Measurements from ENCODE around the gene OXER1.

OXER1 gene

GRCh38 chr2:42783511-42783910 lies 19.6 kb upstream of the OXER1 start:
- no peak for DNase-seq (ENCODE audit: low read depth, low spot score)
- H3K9me3 ChIP-seq (ENCODE audit: low read depth, low read length): no peaks in the 10 kb centered on the region
- H3K4me3 ChIP-seq: no peak overlapping the region
- H3K27ac ChIP-seq: no peak overlapping the region
- H3K36me3 ChIP-seq (ENCODE audit: insufficient read depth, low read length): no peaks in the 10 kb centered on the region
- TF ChIP-seq EZH2 (IDR thresholded peaks at IDR 0.05) (no peak), POLR2AphosphoS5 (IDR thresholded peaks at IDR 0.05; ENCODE audit: borderline replicate concordance, low read depth, low read length) (no peak), FOXP2 (optimal IDR thresholded peaks at IDR 0.05; ENCODE audit: control extremely low read depth, extremely low read length, insufficient read depth) (no peak)
- no peak overlapping the region for H3K9ac ChIP-seq (ENCODE audit: insufficient read length)

GRCh38 chr2:42781181-42781580 lies 17.2 kb upstream of the OXER1 start:
- Histone ChIP-seq H3K9ac (ENCODE audit: insufficient read length) (no peak overlapping the region), H3K36me3 (ENCODE audit: insufficient read depth, low read length) (no peaks in the 10 kb centered on the region), H3K4me3 (no peak overlapping the region), H3K9me3 (ENCODE audit: low read depth, low read length) (no peaks in the 10 kb centered on the region), H3K27ac (no peak overlapping the region)
- no peak for DNase-seq (ENCODE audit: low read depth, low spot score)
- TF ChIP-seq EZH2 (IDR thresholded peaks at IDR 0.05) (no peak), FOXP2 (optimal IDR thresholded peaks at IDR 0.05; ENCODE audit: control extremely low read depth, extremely low read length, insufficient read depth) (no peak), POLR2AphosphoS5 (IDR thresholded peaks at IDR 0.05; ENCODE audit: borderline replicate concordance, low read depth, low read length) (no peak)

GRCh38 chr2:42777883-42778805 lies 14.2 kb upstream of the OXER1 start:
- no peak overlapping the region for H3K27ac ChIP-seq
- H3K4me3 ChIP-seq: no peak overlapping the region
- TF ChIP-seq FOXP2 (optimal IDR thresholded peaks at IDR 0.05; ENCODE audit: control extremely low read depth, extremely low read length, insufficient read depth) (no peak), EZH2 (IDR thresholded peaks at IDR 0.05) (no peak), POLR2AphosphoS5 (IDR thresholded peaks at IDR 0.05; ENCODE audit: borderline replicate concordance, low read depth, low read length) (no peak)
- DNase-seq (ENCODE audit: low read depth, low spot score): no peak
- no peak overlapping the region for H3K9ac ChIP-seq (ENCODE audit: insufficient read length)
- H3K9me3 ChIP-seq (ENCODE audit: low read depth, low read length): no peaks in the 10 kb centered on the region
- H3K36me3 ChIP-seq (ENCODE audit: insufficient read depth, low read length): no peaks in the 10 kb centered on the region

GRCh38 chr2:42775810-42776209 lies 11.9 kb upstream of the OXER1 start:
- TF ChIP-seq EZH2 (IDR thresholded peaks at IDR 0.05) (no peak), FOXP2 (optimal IDR thresholded peaks at IDR 0.05; ENCODE audit: control extremely low read depth, extremely low read length, insufficient read depth) (no peak), POLR2AphosphoS5 (IDR thresholded peaks at IDR 0.05; ENCODE audit: borderline replicate concordance, low read depth, low read length) (no peak)
- Histone ChIP-seq H3K9ac (ENCODE audit: insufficient read length) (no peak overlapping the region), H3K9me3 (ENCODE audit: low read depth, low read length) (no peaks in the 10 kb centered on the region), H3K27ac (peak overlapping the region; percentile 78), H3K4me3 (no peak overlapping the region), H3K36me3 (ENCODE audit: insufficient read depth, low read length) (no peaks in the 10 kb centered on the region)
- DNase-seq (ENCODE audit: low read depth, low spot score): no peak

GRCh38 chr2:42775186-42775585 lies 11.3 kb upstream of the OXER1 start:
- no peak overlapping the region for H3K4me3 ChIP-seq
- no peak for TF ChIP-seq POLR2AphosphoS5 (IDR thresholded peaks at IDR 0.05; ENCODE audit: borderline replicate concordance, low read depth, low read length)
- no peak for TF ChIP-seq FOXP2 (optimal IDR thresholded peaks at IDR 0.05; ENCODE audit: control extremely low read depth, extremely low read length, insufficient read depth)
- no peak for TF ChIP-seq EZH2 (IDR thresholded peaks at IDR 0.05)
- H3K9me3 ChIP-seq (ENCODE audit: low read depth, low read length): no peaks in the 10 kb centered on the region
- H3K27ac ChIP-seq: peak overlapping the region; percentile 78
- H3K36me3 ChIP-seq (ENCODE audit: insufficient read depth, low read length): no peaks in the 10 kb centered on the region
- DNase-seq (ENCODE audit: low read depth, low spot score): no peak
- H3K9ac ChIP-seq (ENCODE audit: insufficient read length): peak overlapping the region; percentile 41

GRCh38 chr2:42771546-42772153 lies 7.7 kb upstream of the OXER1 start:
- TF ChIP-seq POLR2AphosphoS5 (IDR thresholded peaks at IDR 0.05; ENCODE audit: borderline replicate concordance, low read depth, low read length) (no peak), EZH2 (IDR thresholded peaks at IDR 0.05) (no peak), FOXP2 (optimal IDR thresholded peaks at IDR 0.05; ENCODE audit: control extremely low read depth, extremely low read length, insufficient read depth) (no peak)

GRCh38 chr2:42770288-42771131 lies 6.6 kb upstream of the OXER1 start:
- Histone ChIP-seq H3K36me3 (ENCODE audit: insufficient read depth, low read length) (no peaks in the 10 kb centered on the region), H3K27ac (no peak overlapping the region), H3K9ac (ENCODE audit: insufficient read length) (no peak overlapping the region), H3K9me3 (ENCODE audit: low read depth, low read length) (no peaks in the 10 kb centered on the region), H3K4me3 (no peak overlapping the region)
- DNase-seq (ENCODE audit: low read depth, low spot score): no peak
- no peak for TF ChIP-seq POLR2AphosphoS5 (IDR thresholded peaks at IDR 0.05; ENCODE audit: borderline replicate concordance, low read depth, low read length)
- no peak for TF ChIP-seq FOXP2 (optimal IDR thresholded peaks at IDR 0.05; ENCODE audit: control extremely low read depth, extremely low read length, insufficient read depth)
- TF ChIP-seq EZH2 (IDR thresholded peaks at IDR 0.05): no peak

More at GRCh38 chr2:42771546-42772153, 7.7 kb upstream of the OXER1 start:
- no peaks in the 10 kb centered on the region for H3K36me3 ChIP-seq (ENCODE audit: insufficient read depth, low read length)
- H3K27ac ChIP-seq: no peak overlapping the region
- no peaks in the 10 kb centered on the region for H3K9me3 ChIP-seq (ENCODE audit: low read depth, low read length)
- no peak for DNase-seq (ENCODE audit: low read depth, low spot score)
- H3K9ac ChIP-seq (ENCODE audit: insufficient read length): no peak overlapping the region
- no peak overlapping the region for H3K4me3 ChIP-seq

Data from SK-N-MC (cell line).